ENCODE results near the gene CCDC73. TPM values are rescaled to one million over a fixed set of nuclear protein-coding genes. Genes with fewer than 3 reads are reported as not detected.
A peak's percentile ranks its signal among the peaks of the same experiment; 100 is the strongest.

The CCDC73 gene
- total RNA-seq, 1 donor from 2014 or later = not detected

DNA sequence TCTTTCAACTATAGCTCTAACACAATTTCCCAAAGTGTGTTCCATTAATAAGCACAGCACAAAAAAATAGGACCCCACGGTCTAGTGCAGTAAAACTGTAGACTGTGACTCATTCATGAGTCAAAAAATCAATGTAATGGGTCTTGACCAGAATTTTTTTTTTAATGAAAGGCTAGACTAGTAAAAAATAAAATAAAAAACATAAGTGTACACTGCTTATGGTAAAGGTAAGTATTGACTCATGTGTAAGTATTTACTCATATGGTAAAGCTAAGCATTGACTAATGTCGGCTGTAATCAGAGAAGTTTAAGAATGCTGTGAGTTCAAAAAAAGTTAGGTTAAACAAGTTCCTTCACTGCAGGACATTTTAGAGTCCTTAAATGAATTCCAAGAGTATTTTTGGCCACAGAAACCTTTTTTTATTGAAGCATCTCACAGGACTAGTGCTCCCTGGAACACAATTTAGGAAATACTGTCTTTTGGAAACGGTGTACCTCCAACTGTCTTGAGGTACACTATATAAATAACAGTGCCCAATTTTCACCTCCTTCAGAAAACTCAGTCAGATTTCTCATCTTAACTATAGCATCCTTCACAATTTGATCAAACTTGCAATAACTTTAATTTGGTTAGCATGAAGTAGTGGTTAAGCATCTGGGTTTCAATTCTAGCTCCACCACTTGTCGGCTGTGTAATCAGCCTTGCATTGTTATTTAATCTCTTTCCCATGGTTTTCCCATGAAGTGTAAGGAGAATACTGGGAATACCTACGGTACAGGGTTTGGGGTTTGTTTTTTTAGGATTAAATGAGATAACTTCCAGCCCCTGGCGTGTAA is 2.1 kb downstream of the CCDC73 start:
- H3K9me3 ChIP-seq (ENCODE audit: insufficient read depth, low read depth, low read length) = no peaks in the 10 kb centered on the region
- no peaks in the 10 kb centered on the region for H4K20me1 ChIP-seq (ENCODE audit: insufficient read depth, low read length)
- no peak overlapping the region for H3K9ac ChIP-seq (ENCODE audit: low read length)
- Mint-ChIP-seq H3K4me3 (ENCODE audit: unreplicated experiment) (no peak overlapping the region), H3K9me3 (ENCODE audit: unreplicated experiment) (peaks cover 2% of the 10 kb centered on the region), H3K27ac (ENCODE audit: unreplicated experiment) (no peak overlapping the region), H3K36me3 (ENCODE audit: low read depth, unreplicated experiment) (no peaks in the 10 kb centered on the region), H3K4me1 (ENCODE audit: low read depth, unreplicated experiment) (no peaks in the 10 kb centered on the region), H3K27me3 (ENCODE audit: low read depth, unreplicated experiment) (peaks cover 3% of the 10 kb centered on the region)
- FAIRE-seq = no peak
- H3K36me3 ChIP-seq (ENCODE audit: insufficient read depth, low read length) = no peaks in the 10 kb centered on the region
- TF ChIP-seq CTCF (IDR thresholded peaks at IDR 0.05; ENCODE audit: insufficient read depth, low read depth, low read length) (no peak), EZH2 (IDR thresholded peaks at IDR 0.05; ENCODE audit: insufficient read depth, low read length) (no peak)
- no peaks in the 10 kb centered on the region for H3K4me1 ChIP-seq (ENCODE audit: insufficient read depth, low read length)
- H3K27ac ChIP-seq (ENCODE audit: low read depth, low read length) = no peak overlapping the region
- peak overlapping the region; percentile 18 for H3K4me3 ChIP-seq (ENCODE audit: insufficient read depth, low read depth, low read length)
- H3K4me2 ChIP-seq (ENCODE audit: low read length) = peak overlapping the region; percentile 82
- no peak overlapping the region for H2AFZ ChIP-seq (ENCODE audit: low read depth, low read length)
- no peak for DNase-seq (ENCODE audit: low read depth)
- H3K27me3 ChIP-seq (ENCODE audit: insufficient read depth, low read length) = no peaks in the 10 kb centered on the region
- H3K79me2 ChIP-seq (ENCODE audit: insufficient read depth, low read length) = no peaks in the 10 kb centered on the region

- no peaks in the 10 kb centered on the region for H4K20me1 ChIP-seq (ENCODE audit: insufficient read depth, low read length)
- Mint-ChIP-seq H3K4me1 (ENCODE audit: low read depth, unreplicated experiment) (no peaks in the 10 kb centered on the region), H3K4me3 (ENCODE audit: unreplicated experiment) (no peak overlapping the region), H3K9me3 (ENCODE audit: unreplicated experiment) (peaks cover 2% of the 10 kb centered on the region), H3K27me3 (ENCODE audit: low read depth, unreplicated experiment) (peaks cover under 1% of the 10 kb centered on the region), H3K36me3 (ENCODE audit: low read depth, unreplicated experiment) (no peaks in the 10 kb centered on the region), H3K27ac (ENCODE audit: unreplicated experiment) (no peak overlapping the region)
- H3K79me2 ChIP-seq (ENCODE audit: insufficient read depth, low read length) = no peaks in the 10 kb centered on the region
- no peak overlapping the region for H2AFZ ChIP-seq (ENCODE audit: low read depth, low read length)
- no peaks in the 10 kb centered on the region for H3K36me3 ChIP-seq (ENCODE audit: insufficient read depth, low read length)
- TF ChIP-seq CTCF (IDR thresholded peaks at IDR 0.05; ENCODE audit: insufficient read depth, low read depth, low read length) (no peak), EZH2 (IDR thresholded peaks at IDR 0.05; ENCODE audit: insufficient read depth, low read length) (no peak)
- no peak for DNase-seq (ENCODE audit: low read depth)
- no peak overlapping the region for H3K4me3 ChIP-seq (ENCODE audit: insufficient read depth, low read depth, low read length)
- no peaks in the 10 kb centered on the region for H3K27me3 ChIP-seq (ENCODE audit: insufficient read depth, low read length)
- H3K4me1 ChIP-seq (ENCODE audit: insufficient read depth, low read length) = no peaks in the 10 kb centered on the region
- no peak overlapping the region for H3K27ac ChIP-seq (ENCODE audit: low read depth, low read length)
- H3K4me2 ChIP-seq (ENCODE audit: low read length) = no peak overlapping the region
- no peak overlapping the region for H3K9ac ChIP-seq (ENCODE audit: low read length)
- FAIRE-seq = no peak
- no peaks in the 10 kb centered on the region for H3K9me3 ChIP-seq (ENCODE audit: insufficient read depth, low read depth, low read length)
These were observed 3.5 kb downstream of the CCDC73 start for GRCh38 chr11:32790916-32791315.

- H3K4me1 ChIP-seq (ENCODE audit: insufficient read depth, low read length) = no peaks in the 10 kb centered on the region
- no peak overlapping the region for H3K4me2 ChIP-seq (ENCODE audit: low read length)
- no peaks in the 10 kb centered on the region for H3K9me3 ChIP-seq (ENCODE audit: insufficient read depth, low read depth, low read length)
- H3K9ac ChIP-seq (ENCODE audit: low read length) = no peak overlapping the region
- no peak overlapping the region for H3K4me3 ChIP-seq (ENCODE audit: insufficient read depth, low read depth, low read length)
- TF ChIP-seq EZH2 (IDR thresholded peaks at IDR 0.05; ENCODE audit: insufficient read depth, low read length) (no peak), CTCF (IDR thresholded peaks at IDR 0.05; ENCODE audit: insufficient read depth, low read depth, low read length) (no peak)
- no peak overlapping the region for H3K27ac ChIP-seq (ENCODE audit: low read depth, low read length)
- Mint-ChIP-seq H3K36me3 (ENCODE audit: low read depth, unreplicated experiment) (no peaks in the 10 kb centered on the region), H3K27ac (ENCODE audit: unreplicated experiment) (no peak overlapping the region), H3K9me3 (ENCODE audit: unreplicated experiment) (no peaks in the 10 kb centered on the region), H3K4me1 (ENCODE audit: low read depth, unreplicated experiment) (no peaks in the 10 kb centered on the region), H3K4me3 (ENCODE audit: unreplicated experiment) (no peak overlapping the region), H3K27me3 (ENCODE audit: low read depth, unreplicated experiment) (peaks cover 2% of the 10 kb centered on the region)
- FAIRE-seq (no peak), DNase-seq (ENCODE audit: low read depth) (no peak)
- no peaks in the 10 kb centered on the region for H3K27me3 ChIP-seq (ENCODE audit: insufficient read depth, low read length)
- no peak overlapping the region for H2AFZ ChIP-seq (ENCODE audit: low read depth, low read length)
- H4K20me1 ChIP-seq (ENCODE audit: insufficient read depth, low read length) = no peaks in the 10 kb centered on the region
- no peaks in the 10 kb centered on the region for H3K36me3 ChIP-seq (ENCODE audit: insufficient read depth, low read length)
- no peaks in the 10 kb centered on the region for H3K79me2 ChIP-seq (ENCODE audit: insufficient read depth, low read length)
These were observed 7.7 kb downstream of the CCDC73 start for GRCh38 chr11:32786811-32787210.
